ENCODE measurements around the gene BMPR1B. TPM values are rescaled to one million over a fixed set of nuclear protein-coding genes. Genes with fewer than 3 reads are reported as not detected.

Gene BMPR1B
- total and polyA plus RNA-seq, 2 of the 8 experiments (the other 6 are each of a cell fraction or from before 2014, with no cell fraction given), result 0.14 to 1.1 TPM

DNA sequence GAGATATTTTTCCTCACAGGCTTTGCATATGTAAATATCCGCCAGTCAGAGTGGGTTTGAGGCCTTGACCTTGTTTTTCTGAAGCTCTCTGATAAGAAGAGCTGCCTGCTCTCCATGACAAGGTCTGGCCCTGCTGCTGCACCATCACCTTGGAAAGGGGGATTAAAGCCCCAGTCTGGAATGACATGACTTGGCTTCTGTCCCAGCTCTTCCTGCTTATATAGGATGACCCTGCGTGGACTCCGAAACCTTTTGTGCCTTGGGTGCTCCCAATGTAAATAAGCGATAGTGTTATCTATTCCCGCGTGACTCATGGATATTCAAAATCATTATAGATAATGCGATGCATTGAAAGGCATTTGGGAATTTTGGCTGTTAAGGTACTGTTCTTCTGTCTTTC, 139.3 kb downstream of the BMPR1B start:
- Histone ChIP-seq H3K14ac (ENCODE audit: insufficient read length) (no peak overlapping the region), H3K79me1 (ENCODE audit: low read depth, low read length) (no peaks in the 10 kb centered on the region), H4K8ac (ENCODE audit: extremely low read depth, insufficient read depth, low read length) (no peak overlapping the region), H3K4me1 (replicated peaks in 1 of 4; ENCODE audit: control insufficient read depth in 3 of 4, insufficient read depth in 4 of 4, low read length in 3 of 4) (peaks cover 0 to 5% (median 3%) of the 10 kb centered on the region in 4 experiments; a peak in 2 of 7 replicates), H2BK15ac (ENCODE audit: low read length) (no peak overlapping the region), H3K18ac (ENCODE audit: extremely low read depth, low read length) (no peak overlapping the region), H3K27ac (ENCODE audit: low read depth, low read length) (no peak overlapping the region), H3K56ac (replicated peaks; ENCODE audit: insufficient read length, low read depth, low read length) (no peak overlapping the region), H4K5ac (ENCODE audit: insufficient read length, low read depth, low read length) (no peak overlapping the region), H3K4me3 (ENCODE audit: extremely low read depth in 1 of 4, insufficient read depth in 2 of 4, low read depth in 3 of 4, low read length in 4 of 4) (no peak overlapping the region), H2BK20ac (ENCODE audit: low read length) (no peak overlapping the region), H3K4me2 (ENCODE audit: insufficient read depth in 1 of 2, low read depth in 2 of 2, low read length in 2 of 2) (peak overlapping the region in 1 of 2 experiments; percentile 24; a peak in 1 of 4 replicates), H3K9me3 (ENCODE audit: insufficient read depth in 2 of 2, low read depth in 1 of 2, low read length in 1 of 2) (no peaks in the 10 kb centered on the region), H3K27me3 (replicated peaks in 1 of 4; ENCODE audit: control insufficient read depth in 3 of 4, extremely low read depth in 1 of 4, insufficient read depth in 3 of 4, low read length in 3 of 4) (no peaks in the 10 kb centered on the region), H3K36me3 (ENCODE audit: control insufficient read depth in 2 of 4, insufficient read depth in 4 of 4, low read length in 3 of 4) (no peaks in the 10 kb centered on the region), H3K9ac (replicated peaks in 1 of 4; ENCODE audit: extremely low read depth in 1 of 4, low read depth in 3 of 4, low read length in 3 of 4) (no peak overlapping the region), H3K79me2 (ENCODE audit: control insufficient read depth in 1 of 2, insufficient read depth in 2 of 2, low read length in 2 of 2) (no peaks in the 10 kb centered on the region), H2BK12ac (ENCODE audit: low read depth, low read length) (no peak overlapping the region), H2AFZ (ENCODE audit: low read length) (no peak overlapping the region), H2BK120ac (replicated peaks; ENCODE audit: low read depth, low read length) (no peak overlapping the region), H3K23ac (ENCODE audit: insufficient read length) (no peak overlapping the region), H3K23me2 (ENCODE audit: low read depth, low read length) (no peaks in the 10 kb centered on the region), H2AK5ac (ENCODE audit: low read depth, low read length) (no peak overlapping the region), H2BK5ac (ENCODE audit: low read depth, low read length) (no peak overlapping the region), H4K91ac (replicated peaks; ENCODE audit: insufficient read length, low read length) (no peak overlapping the region), H3K4ac (replicated peaks; ENCODE audit: insufficient read length, low read depth, low read length) (no peak overlapping the region), H4K20me1 (replicated peaks in 1 of 2; ENCODE audit: control insufficient read depth in 1 of 2, insufficient read depth in 2 of 2, low read length in 2 of 2) (no peaks in the 10 kb centered on the region)
- DNase-seq (ENCODE audit: low read depth in 1 of 2, low spot score in 2 of 2) (no peak), FAIRE-seq (peak; percentile 80)
- CTCF ChIA-PET (ENCODE audit: partially characterized antibody), result interaction anchor here (0.8 to 2.2 kb wide), 3 partner anchors 10 to 17 kb away, joined by 3 to 5 read pairs (median 4); no protein-coding TSS in a partner anchor
- no peak for TF ChIP-seq KDM1A (IDR thresholded peaks at IDR 0.05; ENCODE audit: borderline replicate concordance, low read length)
- TF ChIP-seq TEAD4 (IDR thresholded peaks at IDR 0.05; ENCODE audit: low read depth, low read length), result no peak
- no peak for TF ChIP-seq TAF1 (IDR thresholded peaks at IDR 0.05; ENCODE audit: low read depth, low read length)
- no peak for TF ChIP-seq TAF7 (optimal IDR thresholded peaks at IDR 0.05; ENCODE audit: borderline replicate concordance, low read depth, low read length)
- no peak for TF ChIP-seq GABPA (IDR thresholded peaks at IDR 0.05; ENCODE audit: borderline replicate concordance, insufficient read depth, low read length)
- TF ChIP-seq GTF2F1 (IDR thresholded peaks at IDR 0.05; ENCODE audit: borderline replicate concordance, low read depth, low read length), result no peak
- no peak for TF ChIP-seq ZNF274 (IDR thresholded peaks at IDR 0.05; ENCODE audit: borderline replicate concordance, extremely low read depth, low read length)
- no peak for TF ChIP-seq KDM5A (IDR thresholded peaks at IDR 0.05; ENCODE audit: low read length)
- no peak for TF ChIP-seq HDAC6 (IDR thresholded peaks at IDR 0.05; ENCODE audit: low read depth, low read length)
- TF ChIP-seq POU5F1 (IDR thresholded peaks at IDR 0.05; ENCODE audit: low read depth, low read length), result no peak
- TF ChIP-seq RBBP5 (IDR thresholded peaks at IDR 0.05; ENCODE audit: borderline replicate concordance, low read depth, low read length), result no peak
- TF ChIP-seq NANOG (IDR thresholded peaks at IDR 0.05; ENCODE audit: insufficient read depth, low read depth, low read length, poor library complexity, severe bottlenecking), result no peak
- TF ChIP-seq CBX5 (IDR thresholded peaks at IDR 0.05; ENCODE audit: low read depth, low read length), result no peak
- TF ChIP-seq POLR2A (IDR thresholded peaks at IDR 0.05; ENCODE audit: control extremely low read depth in 1 of 2, low read depth in 2 of 2, low read length in 2 of 2), result no peak
- no peak for TF ChIP-seq BACH1 (IDR thresholded peaks at IDR 0.05; ENCODE audit: low read length)
- TF ChIP-seq CHD1 (IDR thresholded peaks at IDR 0.05; ENCODE audit: low read depth, low read length), result no peak
- POLR2A ChIA-PET (ENCODE audit: partially characterized antibody), result no interaction called here
- WGBS, 2 experiments (ENCODE audit: extremely low coverage in 1 of 2, insufficient coverage in 1 of 2, insufficient read length in 1 of 2, insufficient replicate concordance in 2 of 2, low coverage in 1 of 2, low lambda C conversion rate in 2 of 2, missing lambda C conversion rate in 1 of 2), result 77% methylated on average over 7 of the region's 7 CpGs; no CpG with 5 or more reads in 1 of the 2 experiments

Data from H1 (cell line).